GM18867 (cell line): Measurements from ENCODE around the gene MPO.

Experiments used
- ATAC-seq: cut with Tn5 transposase; IDR thresholded peaks from one replicate; pipeline ENCODE4 v1.9.1; 2021; ENCODE audit warnings: mild to moderate bottlenecking, moderate library complexity; ENCODE audit not compliant: unreplicated experiment

Gene MPO

GRCh38 chr17:58282442-58282841, 1.7 kb upstream of the MPO start:
- no peak for ATAC-seq

- no peak for ATAC-seq
Measured at GRCh38 chr17:58281511-58282011, 826 bp upstream of the MPO start.

- ATAC-seq = no peak
Measured at GRCh38 chr17:58279736-58280479, 827 bp downstream of the MPO start.

DNA sequence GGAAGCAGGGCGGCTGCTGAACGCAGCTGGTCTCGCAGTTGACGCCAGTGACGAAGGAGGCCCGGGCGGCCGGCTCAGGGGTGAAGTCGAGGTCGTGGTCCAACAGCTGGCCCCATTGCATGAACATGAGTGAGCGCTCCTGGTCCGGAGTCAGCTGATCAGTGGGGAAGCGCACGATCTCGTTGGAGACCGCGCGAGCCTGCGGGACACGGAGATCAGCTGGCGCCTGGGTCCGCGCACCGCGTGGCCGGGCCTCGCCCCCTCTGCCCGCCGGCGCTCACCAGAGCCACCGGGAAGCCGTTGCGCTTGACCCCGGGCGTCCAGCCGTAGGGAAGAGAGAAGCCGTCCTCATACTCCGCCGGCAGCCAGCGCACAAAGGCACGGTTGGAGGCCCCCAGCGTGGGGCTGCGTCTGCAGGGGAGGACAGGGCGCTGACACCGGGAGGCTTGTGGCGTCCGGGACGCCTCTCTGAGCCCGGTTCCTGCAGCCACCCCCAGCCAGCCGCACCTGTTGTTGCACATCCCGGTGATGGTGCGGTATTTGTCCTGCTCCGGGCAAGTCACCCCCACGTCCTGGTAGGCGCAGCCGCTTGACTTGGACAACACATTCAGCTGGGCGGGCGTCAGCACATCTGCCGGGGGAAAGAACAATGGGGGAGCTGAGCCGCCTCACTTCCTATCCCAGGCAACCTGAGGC, 1.6 kb downstream of the MPO start:
- ATAC-seq = no peak

GRCh38 chr17:58278661-58279015, 2.1 kb downstream of the MPO start:
- no peak for ATAC-seq

- no peak for ATAC-seq
Measured at GRCh38 chr17:58277802-58278595, 2.7 kb downstream of the MPO start.

DNA sequence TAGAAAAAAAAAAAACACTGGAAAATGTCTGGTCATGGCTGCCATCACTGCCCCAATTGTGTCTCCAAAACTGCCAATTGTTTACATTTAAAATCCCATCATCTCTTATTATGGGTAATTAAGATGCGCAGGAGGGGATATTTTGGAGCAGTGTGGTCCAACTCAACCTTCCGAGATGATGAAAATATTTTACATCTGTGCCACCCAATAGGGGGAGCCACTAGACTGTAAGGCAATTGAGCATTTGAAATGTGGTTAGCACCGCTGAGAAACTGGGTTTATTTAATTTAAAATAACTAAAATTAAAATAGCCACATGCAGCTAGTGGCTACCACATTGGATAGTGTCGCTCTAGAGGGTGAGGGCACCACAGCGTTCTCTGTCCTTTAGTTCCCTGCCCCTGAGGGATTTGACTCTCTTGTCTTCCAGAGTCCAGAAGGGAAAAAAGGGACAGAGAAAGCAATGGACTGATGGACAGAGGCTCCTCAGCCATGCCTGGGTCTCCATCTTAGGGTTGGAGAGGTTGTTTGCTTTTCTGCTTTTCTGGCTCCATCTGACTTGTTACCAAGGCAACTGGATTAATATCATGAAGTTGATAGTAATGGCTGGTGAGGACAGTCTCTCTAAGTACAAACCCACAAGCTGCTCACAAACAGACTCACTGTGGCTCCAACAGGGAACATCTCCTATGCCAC, 3.5 kb downstream of the MPO start:
- ATAC-seq = no peak

GRCh38 chr17:58276423-58276822, 4.3 kb downstream of the MPO start:
- no peak for ATAC-seq

DNA sequence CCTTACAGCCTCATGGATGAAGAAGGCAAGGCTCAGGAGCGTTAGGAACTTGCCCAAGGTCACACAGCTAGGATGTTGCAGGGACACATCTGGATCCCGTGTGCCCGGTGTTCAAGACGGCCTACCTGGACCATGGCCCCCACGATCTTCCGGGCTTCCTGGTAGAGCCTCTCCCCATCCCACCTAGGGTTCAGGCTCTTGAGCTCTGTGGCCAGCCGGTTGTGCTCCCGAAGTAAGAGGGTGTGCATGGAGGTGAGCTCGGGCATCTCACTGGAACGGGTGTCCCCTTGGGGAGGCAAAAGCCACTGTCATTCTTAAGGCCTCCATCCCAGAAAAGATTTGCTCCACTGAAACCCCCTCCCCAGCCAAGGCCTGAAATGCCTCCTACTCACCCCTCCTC, 5.3 kb downstream of the MPO start:
- no peak for ATAC-seq

- ATAC-seq = no peak
Measured at GRCh38 chr17:58273453-58274104, 7.2 kb downstream of the MPO start.

DNA sequence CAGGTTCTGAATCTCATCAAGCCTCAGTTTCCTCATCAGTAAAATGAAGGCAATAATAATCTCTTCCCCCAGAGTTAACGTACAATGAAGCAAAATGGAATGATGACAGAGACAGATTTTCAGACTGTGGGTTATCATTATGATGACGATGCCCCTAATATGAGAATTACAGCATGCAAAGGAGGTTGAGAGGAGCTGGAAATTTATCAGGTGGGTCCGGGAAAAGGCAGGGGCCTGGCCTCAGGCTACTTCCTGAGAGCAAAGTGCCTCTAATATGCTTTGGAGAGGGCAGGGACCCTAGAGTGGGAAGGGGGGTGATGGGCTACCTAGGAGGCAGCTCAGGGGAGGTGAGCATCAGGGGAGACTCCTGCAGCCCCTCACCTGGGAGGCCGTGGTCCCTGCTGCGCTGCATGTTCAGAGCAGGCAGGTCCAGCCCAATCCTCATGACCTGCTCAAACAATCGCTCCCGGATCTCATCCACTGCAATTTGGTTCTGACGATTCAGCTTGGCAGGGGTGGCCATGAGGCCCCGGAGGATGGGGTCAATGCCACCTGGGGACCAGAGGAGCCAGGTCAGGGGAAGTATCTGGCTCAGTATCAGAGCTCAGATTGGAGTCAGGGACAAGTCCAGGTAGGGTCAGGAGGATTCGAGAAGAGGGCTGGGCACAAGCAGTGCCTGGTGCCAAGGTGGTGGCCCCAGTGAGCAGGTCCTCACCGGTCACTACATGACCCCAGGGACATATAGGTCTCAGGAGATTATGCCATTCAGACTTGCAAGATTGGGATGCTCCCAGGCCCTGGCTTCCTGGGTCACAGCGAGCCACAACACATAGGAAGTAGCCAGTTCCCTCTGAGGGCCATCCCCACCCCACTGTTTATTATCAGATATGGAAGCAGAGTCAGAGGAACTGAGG, 8.1 kb downstream of the MPO start:
- no peak for ATAC-seq

DNA sequence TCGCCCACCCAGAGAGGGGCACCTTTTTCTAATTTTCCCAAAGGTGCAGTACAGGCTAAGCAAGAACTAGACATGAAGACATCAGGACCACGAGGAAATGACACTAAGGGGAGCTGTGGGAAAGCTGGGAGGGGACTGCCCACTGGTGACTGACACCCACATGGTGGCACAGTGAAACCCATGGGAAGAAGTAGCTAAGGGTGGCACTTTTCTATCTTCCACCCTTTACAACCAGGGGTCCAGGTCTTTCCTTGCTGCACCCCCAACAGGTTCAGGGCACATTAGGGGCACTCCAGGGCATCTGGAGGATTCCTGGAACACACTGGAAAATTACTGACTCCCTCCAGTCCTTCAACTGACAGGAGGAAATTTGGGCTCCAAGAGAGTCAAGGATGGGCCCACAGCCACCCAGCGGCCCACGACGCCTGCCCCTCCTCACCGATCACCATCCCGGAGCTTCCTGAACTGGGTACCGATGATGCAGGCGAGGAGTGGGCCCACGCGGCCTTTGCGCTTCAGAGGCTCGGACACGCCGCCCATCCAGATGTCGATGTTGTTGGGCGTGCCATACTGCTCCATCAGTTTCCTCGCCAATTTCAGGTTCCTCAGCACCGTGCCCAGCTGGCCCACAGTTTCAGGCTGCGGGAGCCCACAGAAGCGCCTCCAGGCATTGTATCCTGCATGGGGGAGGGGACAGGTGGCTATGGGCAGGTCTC, 9.4 kb downstream of the MPO start:
- no peak for ATAC-seq

- no peak for ATAC-seq
Measured at GRCh38 chr17:58270476-58271215, 10.1 kb downstream of the MPO start.

- ATAC-seq = no peak
Measured at GRCh38 chr17:58269557-58270291, 11.0 kb downstream of the MPO start.

DNA sequence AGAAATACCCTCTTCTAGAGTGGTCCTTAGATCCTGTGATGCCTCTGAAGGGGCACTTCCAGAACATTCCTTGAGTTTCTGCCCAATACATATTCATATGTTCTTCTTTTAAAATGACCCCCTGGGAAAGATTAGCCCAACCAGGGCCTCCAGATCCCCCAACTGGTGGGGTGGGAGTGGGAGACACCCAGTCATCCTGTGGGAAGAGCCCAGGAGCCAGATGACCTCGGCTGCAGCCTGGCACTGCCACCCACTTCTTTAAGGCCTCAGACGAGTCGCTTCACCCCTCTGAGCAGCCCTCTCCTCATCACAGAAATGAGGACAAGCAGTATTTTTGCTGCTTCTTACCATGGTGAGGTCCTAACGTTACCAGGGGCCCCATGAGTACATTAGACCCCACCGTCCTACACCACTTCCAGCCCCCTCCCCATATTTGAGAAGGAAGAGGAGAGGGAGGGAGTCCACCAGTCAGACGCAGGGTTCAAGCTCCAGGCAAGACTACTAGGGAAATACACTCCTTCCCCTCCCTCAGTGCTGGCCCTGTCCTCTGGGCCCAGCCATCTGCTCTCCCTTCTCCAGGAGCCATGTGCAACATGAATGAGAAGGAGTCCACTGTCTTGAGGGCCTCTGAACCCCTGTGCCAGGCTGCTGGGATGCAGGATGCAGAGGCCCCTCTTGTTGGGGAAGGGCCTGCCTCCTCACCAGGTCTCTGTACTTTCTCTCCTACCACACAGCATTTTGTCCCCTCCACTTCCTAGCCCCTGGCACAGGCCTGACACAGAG, 11.8 kb downstream of the MPO start:
- ATAC-seq = no peak

DNA sequence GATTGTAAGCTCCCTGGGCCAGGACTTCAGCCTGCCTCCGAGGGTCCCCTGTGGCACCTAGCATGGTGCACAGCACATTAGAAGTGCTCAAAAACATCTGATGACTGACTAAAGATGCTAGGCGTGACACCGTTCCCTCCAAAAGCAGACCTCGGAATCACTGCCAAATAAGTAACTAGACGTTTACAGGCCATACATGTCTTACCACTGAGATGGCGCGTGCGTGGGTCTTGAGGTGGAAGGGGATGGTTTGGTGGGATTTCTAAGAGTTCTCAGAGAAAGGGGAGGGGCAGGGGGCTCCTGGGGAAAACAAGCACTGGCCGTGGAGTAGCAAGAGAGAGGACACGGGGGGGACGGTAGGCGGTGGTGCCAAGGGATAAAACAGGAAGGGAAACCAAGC, 12.4 kb downstream of the MPO start:
- no peak for ATAC-seq
